ENCODE measurements around the gene ATP8B1.

The ATP8B1 gene

GRCh38 chr18:57772387-57772799 is 30.7 kb downstream of the ATP8B1 start:
- no peak for TF ChIP-seq TEAD4 (IDR thresholded peaks at IDR 0.05)

GRCh38 chr18:57771626-57772025 is 31.5 kb downstream of the ATP8B1 start:
- no peak for TF ChIP-seq FOXM1 (IDR thresholded peaks at IDR 0.05; ENCODE audit: borderline replicate concordance, low read depth)
- no peak for TF ChIP-seq TEAD4 (IDR thresholded peaks at IDR 0.05)
- no peak for TF ChIP-seq REST (IDR thresholded peaks at IDR 0.05; ENCODE audit: low read depth)

- peak; percentile 81 for TF ChIP-seq CEBPB (IDR thresholded peaks at IDR 0.05)
- TF ChIP-seq EP300 (IDR thresholded peaks at IDR 0.05; ENCODE audit: borderline replicate concordance) = no peak
Observed at GRCh38 chr18:57771193-57771592, 31.9 kb downstream of the ATP8B1 start.

GRCh38 chr18:57768537-57769326 is 34.4 kb downstream of the ATP8B1 start:
- TF ChIP-seq MAX (IDR thresholded peaks at IDR 0.05) (no peak), CEBPB (IDR thresholded peaks at IDR 0.05) (0 out of 2 replicates have a peak, but pooled peaks have one; percentile 8)

GRCh38 chr18:57767259-57768050 is 35.7 kb downstream of the ATP8B1 start:
- TF ChIP-seq EGR1 (IDR thresholded peaks at IDR 0.05) = no peak
- TF ChIP-seq EP300 (IDR thresholded peaks at IDR 0.05; ENCODE audit: borderline replicate concordance) = no peak
- no peak for TF ChIP-seq CEBPB (IDR thresholded peaks at IDR 0.05)
- TF ChIP-seq YY1 (IDR thresholded peaks at IDR 0.05; ENCODE audit: low read depth) = no peak
- TF ChIP-seq REST (IDR thresholded peaks at IDR 0.05; ENCODE audit: low read depth) = no peak
- TF ChIP-seq TAF1 (IDR thresholded peaks at IDR 0.05; ENCODE audit: low read depth) = no peak
- TF ChIP-seq TEAD4 (IDR thresholded peaks at IDR 0.05) = no peak
- no peak for TF ChIP-seq FOXM1 (IDR thresholded peaks at IDR 0.05; ENCODE audit: borderline replicate concordance, low read depth)
- no peak for TF ChIP-seq TCF12 (IDR thresholded peaks at IDR 0.05; ENCODE audit: low read depth)
- TF ChIP-seq USF1 (IDR thresholded peaks at IDR 0.05) = no peak
- TF ChIP-seq NFIC (IDR thresholded peaks at IDR 0.05) = no peak
- TF ChIP-seq CREB1 (IDR thresholded peaks at IDR 0.05; ENCODE audit: low read depth) = no peak
- TF ChIP-seq ZBTB7A (IDR thresholded peaks at IDR 0.05; ENCODE audit: low read depth) = no peak
- no peak for TF ChIP-seq RAD21 (IDR thresholded peaks at IDR 0.05; ENCODE audit: low read depth)
- no peak for TF ChIP-seq MAX (IDR thresholded peaks at IDR 0.05)

GRCh38 chr18:57764995-57765394 is 38.1 kb downstream of the ATP8B1 start:
- TF ChIP-seq REST (IDR thresholded peaks at IDR 0.05; ENCODE audit: low read depth) (no peak), TCF12 (IDR thresholded peaks at IDR 0.05; ENCODE audit: low read depth) (no peak), CEBPB (IDR thresholded peaks at IDR 0.05) (no peak), EGR1 (IDR thresholded peaks at IDR 0.05) (no peak), FOXM1 (IDR thresholded peaks at IDR 0.05; ENCODE audit: borderline replicate concordance, low read depth) (no peak), USF1 (IDR thresholded peaks at IDR 0.05) (no peak), YY1 (IDR thresholded peaks at IDR 0.05; ENCODE audit: low read depth) (no peak), NFIC (IDR thresholded peaks at IDR 0.05) (no peak), EP300 (IDR thresholded peaks at IDR 0.05; ENCODE audit: borderline replicate concordance) (no peak), CREB1 (IDR thresholded peaks at IDR 0.05; ENCODE audit: low read depth) (no peak), MAX (IDR thresholded peaks at IDR 0.05) (no peak), TEAD4 (IDR thresholded peaks at IDR 0.05) (no peak)

Measured in Ishikawa (cell line).